RWPE2 (cell line): ENCODE measurements around the gene CHD5.

Experiments used
- ATAC-seq: fragments of 200-7000 bp; cut with Tn5 transposase; 3 replicates; pipeline ENCODE4 v1.9.1; 2021; ENCODE audit warnings: low read depth
- DNase-seq: peaks from one replicate; pipeline ENCODE4 v3.0.0-alpha.2; 2020; ENCODE audit warnings: low spot score
- H3K27ac ChIP-seq: fragments of 450-650 bp; 2 replicates; pipeline ENCODE4 v1.5.1; 2017; ENCODE audit warnings: mild to moderate bottlenecking; ENCODE audit not compliant: poor library complexity, severe bottlenecking
- H3K27me3 ChIP-seq: fragments of 250-450 bp; sonication (Bioruptor Pico); 2 replicates; pipeline ENCODE4 v1.5.1; 2021; ENCODE audit warnings: mild to moderate bottlenecking, moderate library complexity; ENCODE audit not compliant: insufficient read depth, poor library complexity, severe bottlenecking
- H3K36me3 ChIP-seq: fragments of 250-450 bp; sonication (Bioruptor Pico); 2 replicates; pipeline ENCODE4 v1.5.1; 2020; ENCODE audit warnings: low read depth, mild to moderate bottlenecking, moderate library complexity
- H3K4me1 ChIP-seq: fragments of 250-450 bp; sonication (Bioruptor Pico); 2 replicates; pipeline ENCODE4 v1.5.1; 2021; ENCODE audit warnings: mild to moderate bottlenecking, moderate library complexity; ENCODE audit not compliant: insufficient read depth, poor library complexity, severe bottlenecking
- H3K4me3 ChIP-seq: fragments of 250-450 bp; sonication (Bioruptor Pico); 2 replicates; pipeline ENCODE4 v1.5.1; 2021; ENCODE audit warnings: mild to moderate bottlenecking, moderate library complexity; ENCODE audit not compliant: severe bottlenecking
- H3K9me3 ChIP-seq: fragments of 250-450 bp; sonication (Bioruptor Pico); 2 replicates; pipeline ENCODE4 v1.5.1; 2021; ENCODE audit warnings: mild to moderate bottlenecking, moderate library complexity; ENCODE audit not compliant: severe bottlenecking
- CTCF ChIP-seq: fragments of 450-650 bp; IDR thresholded peaks from one replicate; pipeline ENCODE4 v1.5.1; 2017; ENCODE audit warnings: mild to moderate bottlenecking, moderate library complexity; ENCODE audit not compliant: poor library complexity, severe bottlenecking

CHD5 gene

DNA sequence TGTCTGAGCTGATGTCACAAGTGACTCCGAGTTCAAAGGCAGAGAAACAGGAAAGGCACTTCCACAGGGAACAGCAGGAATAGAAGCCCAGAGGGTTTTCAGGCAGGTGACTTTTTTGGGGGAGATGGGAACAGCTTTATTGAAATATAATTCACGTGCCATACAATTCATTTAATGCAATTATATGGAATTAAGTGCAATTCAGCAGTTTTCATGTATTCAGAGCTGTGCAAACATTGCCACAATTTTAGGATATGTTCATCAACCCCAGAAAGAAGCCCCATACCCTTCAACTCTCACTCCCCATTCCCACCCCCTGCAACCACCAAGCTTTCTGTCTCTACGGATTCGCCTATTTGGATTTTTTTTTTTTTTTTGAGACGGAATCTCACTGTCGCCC is 117.5 kb downstream of the CHD5 start:
- H3K4me1 ChIP-seq: no peaks in the 10 kb centered on the region
- H3K36me3 ChIP-seq: no peaks in the 10 kb centered on the region
- DNase-seq (no peak), ATAC-seq (no peak)
- TF ChIP-seq CTCF: no peak
- no peak overlapping the region for H3K27ac ChIP-seq
- no peaks in the 10 kb centered on the region for H3K9me3 ChIP-seq
- no peak overlapping the region for H3K4me3 ChIP-seq
- H3K27me3 ChIP-seq: no peaks in the 10 kb centered on the region

DNA sequence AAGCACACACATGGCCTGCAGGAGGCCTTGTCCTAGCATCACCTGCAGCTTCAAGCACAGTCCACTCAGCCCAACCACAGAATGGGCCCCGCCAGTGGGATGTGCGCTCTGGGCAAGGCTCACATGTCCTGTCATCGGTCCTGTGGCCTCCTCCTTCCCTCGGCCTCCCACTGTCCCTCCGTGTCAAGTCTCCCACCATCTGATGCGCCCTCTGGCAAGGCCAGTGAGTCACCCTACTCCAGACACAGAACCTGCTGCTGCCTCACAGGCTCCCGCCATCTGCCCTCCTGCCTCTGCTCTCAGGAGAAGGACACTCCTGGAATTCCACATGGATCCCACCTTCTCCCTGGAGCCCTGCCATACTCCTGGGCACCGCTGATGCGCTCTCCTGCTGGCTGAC is 120.3 kb downstream of the CHD5 start:
- no peaks in the 10 kb centered on the region for H3K9me3 ChIP-seq
- no peak for TF ChIP-seq CTCF
- H3K4me3 ChIP-seq: no peak overlapping the region
- no peaks in the 10 kb centered on the region for H3K36me3 ChIP-seq
- ATAC-seq: 0 out of 3 replicates have a peak, but pooled peaks have one; percentile 14
- no peaks in the 10 kb centered on the region for H3K4me1 ChIP-seq
- no peak overlapping the region for H3K27ac ChIP-seq
- H3K27me3 ChIP-seq: no peaks in the 10 kb centered on the region
- no peak for DNase-seq

DNA sequence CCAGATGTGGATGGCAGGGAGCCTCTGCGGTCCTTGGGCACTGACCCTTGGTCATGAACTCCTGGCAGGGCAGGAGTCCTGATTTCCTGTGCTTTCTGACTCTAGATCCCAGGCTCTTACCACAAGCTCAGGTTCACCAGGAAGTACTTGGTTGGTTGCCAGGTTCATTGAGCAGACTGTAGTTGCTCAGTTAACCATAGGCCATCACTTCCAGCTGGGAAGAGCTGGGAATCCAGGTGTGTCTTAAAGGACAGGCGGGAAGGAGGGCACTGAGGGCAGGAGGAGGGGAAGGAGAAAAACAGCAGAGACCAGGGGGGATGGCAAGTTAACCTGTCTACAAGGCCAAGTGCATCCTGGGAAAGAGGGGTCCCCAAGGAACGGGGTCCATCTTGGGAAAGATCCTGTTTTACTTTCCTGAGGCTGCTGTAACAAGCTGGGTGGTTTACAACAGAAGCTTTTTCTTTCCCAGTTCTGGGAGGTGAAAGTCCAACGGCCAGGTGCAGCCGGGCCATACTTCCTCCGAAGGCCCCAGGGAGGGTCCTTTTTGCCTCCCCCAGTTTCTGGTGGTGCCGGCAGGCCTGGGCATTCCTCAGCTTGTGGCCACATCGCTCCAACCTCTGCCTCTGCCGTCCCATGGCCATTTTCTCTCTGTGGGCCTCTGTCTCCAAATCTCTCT is 122.8 kb downstream of the CHD5 start:
- ATAC-seq (no peak), DNase-seq (no peak)
- Histone ChIP-seq H3K9me3 (no peaks in the 10 kb centered on the region), H3K27ac (no peak overlapping the region), H3K4me3 (no peak overlapping the region), H3K4me1 (no peaks in the 10 kb centered on the region), H3K27me3 (no peaks in the 10 kb centered on the region), H3K36me3 (no peaks in the 10 kb centered on the region)
- no peak for TF ChIP-seq CTCF

DNA sequence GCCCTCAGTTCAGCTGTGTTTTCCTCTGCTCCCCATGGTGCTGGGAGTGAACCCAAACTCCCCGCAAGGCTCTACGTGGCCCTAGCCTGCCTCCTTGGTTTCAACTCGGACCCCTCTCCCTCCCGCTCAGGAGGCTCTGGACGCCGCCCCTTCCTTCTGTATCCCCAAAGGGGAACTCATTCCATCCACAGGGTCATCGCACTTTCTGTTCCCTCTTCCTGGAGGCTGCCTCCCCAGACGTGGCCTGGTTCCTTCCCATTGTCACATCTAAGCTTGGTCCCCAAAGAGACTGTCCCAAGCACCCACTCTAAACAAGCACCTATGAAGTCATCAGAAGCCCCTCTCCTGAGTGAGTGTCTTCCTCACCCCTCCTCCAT is 123.6 kb downstream of the CHD5 start:
- no peaks in the 10 kb centered on the region for H3K9me3 ChIP-seq
- H3K4me1 ChIP-seq: no peaks in the 10 kb centered on the region
- no peaks in the 10 kb centered on the region for H3K36me3 ChIP-seq
- no peak for TF ChIP-seq CTCF
- ATAC-seq (no peak; the same call in 2 of the 3 replicates), DNase-seq (no peak)
- H3K27ac ChIP-seq: no peak overlapping the region
- no peaks in the 10 kb centered on the region for H3K27me3 ChIP-seq
- H3K4me3 ChIP-seq: no peak overlapping the region

DNA sequence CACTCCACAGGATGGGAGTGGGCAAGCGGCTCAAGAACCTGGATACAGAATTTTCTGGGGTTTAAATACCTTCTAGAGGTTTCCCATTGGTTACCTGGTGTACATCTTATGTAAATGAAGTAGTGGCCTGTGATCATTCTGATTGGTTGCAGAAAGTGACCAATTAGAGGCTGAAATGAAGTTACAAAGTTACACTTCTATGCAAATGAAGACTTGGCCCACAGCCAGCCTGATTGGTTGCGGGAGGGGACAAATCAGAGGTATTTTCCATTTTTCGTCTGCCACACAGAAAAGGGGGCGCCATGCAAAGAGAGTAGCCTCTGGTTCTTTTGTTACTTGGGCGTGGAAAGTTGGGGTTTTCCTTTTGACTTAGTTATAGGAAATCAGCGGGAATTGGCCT is 125.5 kb downstream of the CHD5 start:
- no peak overlapping the region for H3K27ac ChIP-seq
- ATAC-seq: no peak
- no peaks in the 10 kb centered on the region for H3K27me3 ChIP-seq
- no peak for DNase-seq
- no peaks in the 10 kb centered on the region for H3K4me1 ChIP-seq
- H3K36me3 ChIP-seq: no peaks in the 10 kb centered on the region
- H3K4me3 ChIP-seq: no peak overlapping the region
- no peaks in the 10 kb centered on the region for H3K9me3 ChIP-seq
- no peak for TF ChIP-seq CTCF
